ENCODE measurements around the gene ELK4. TPM values are rescaled to one million over a fixed set of nuclear protein-coding genes. Genes with fewer than 3 reads are reported as not detected.

The ELK4 gene
- total RNA-seq, 2 donors from 2014 or later: 36.3 to 39.1 TPM

Other genes starting within 250 kb of the ELK4 start
- gene LEMD1, start 210.0 kb downstream of the ELK4 start, total RNA-seq: not detected
- under 1 TPM in 1 of 2 donors, not detected in 1; 0.16 TPM for gene BLACAT1, start 176.0 kb downstream of the ELK4 start, total RNA-seq
- 100 to 1,000 TPM; 102 to 118 TPM for gene CDK18, start 127.3 kb downstream of the ELK4 start, total RNA-seq
- gene SLC45A3, start 48.5 kb upstream of the ELK4 start, total RNA-seq: 1 to 10 TPM; 1.3 to 3.3 TPM
- 100 to 1,000 TPM; 162 to 221 TPM for gene NUCKS1, start 118.2 kb upstream of the ELK4 start, total RNA-seq
- gene RAB29, start 143.5 kb upstream of the ELK4 start, total RNA-seq: 10 to 100 TPM; 13.1 to 18.7 TPM
- 100 to 1,000 TPM; 162 to 206 TPM for gene SLC41A1, start 181.2 kb upstream of the ELK4 start, total RNA-seq
- under 1 TPM; 0.31 to 0.91 TPM for gene PM20D1, start 218.1 kb upstream of the ELK4 start, total RNA-seq